Prostate gland (tissue), 2 donors: ENCODE measurements around the gene MTARC1. TPM values are rescaled to one million over a fixed set of nuclear protein-coding genes. Genes with fewer than 3 reads are reported as not detected.

Experiments used
- DNase-seq: peaks from one replicate; pipeline ENCODE4 v3.0.0-alpha.2; 2019; ENCODE audit warnings: low spot score
- H3K27ac ChIP-seq, 2 donors: fragments of 200-600 bp; sonication (generic); 2 replicates each; pipeline ENCODE4 v1.5.1; 2017 to 2019
- H3K27me3 ChIP-seq: fragments of 200-600 bp; sonication (generic); replicated peaks from 2 replicates; pipeline ENCODE4 v1.5.1; 2019; ENCODE audit not compliant: insufficient read depth
- H3K36me3 ChIP-seq, 2 donors: fragments of 200-600 bp; sonication (generic); 1 replicate in 1 of 2; 2 replicates in 1 of 2; pipeline versions ENCODE4 v1.5.1 to v1.8.1; 2017 to 2019
- H3K4me1 ChIP-seq: fragments of 200-600 bp; sonication (generic); replicated peaks from 2 replicates; pipeline ENCODE4 v1.5.1; 2019
- H3K4me3 ChIP-seq, 2 donors: fragments of 200-600 bp; sonication (generic); 2 replicates each; pipeline ENCODE4 v1.5.1; 2017 to 2019
- H3K9me3 ChIP-seq: fragments of 200-600 bp; sonication (generic); 2 replicates; pipeline ENCODE4 v1.5.1; 2017
- CTCF ChIP-seq, 4 experiments: fragments of 200-600 bp in 2 of 4; fragments of 450-650 bp in 2 of 4; sonication (generic) in 2 of 4; IDR thresholded peaks; 1 replicate in 3 of 4; 2 replicates in 1 of 4; pipeline ENCODE4 v1.5.1; 2016 to 2019; ENCODE audit warnings: antibody characterized with exemption in 4 of 4, mild to moderate bottlenecking in 2 of 4, moderate library complexity in 2 of 4
- POLR2A ChIP-seq: fragments of 450-650 bp; IDR thresholded peaks from one replicate; pipeline ENCODE4 v1.6.1; 2016; ENCODE audit warnings: antibody characterized with exemption, mild to moderate bottlenecking
- POLR2AphosphoS5 ChIP-seq: sonication (generic); formaldehyde crosslinking; IDR thresholded peaks from one replicate; pipeline ENCODE4 v1.6.1; 2017; ENCODE audit warnings: antibody characterized with exemption
- WGBS: methylation state at CpG from one replicate; pipeline ENCODE4 v1.1.5; 2018; 5-methylcytosine and 5-hydroxymethylcytosine counted together
- intact Hi-C: fragments of 100-400 bp; cut with DNase I; formaldehyde crosslinking; loops from one replicate; pipeline ENCODE4 v1.14.2; 2022
- total RNA-seq, 2 donors: library from RNA; depleted of rRNA; stranded (reverse); fragments of >200 nt; gene quantifications; one replicate each; pipeline ENCODE4 v1.1.0, GENCODE V29; 2016

Gene MTARC1
- total RNA-seq, 2 donors from 2014 or later = 5.7 to 29.7 TPM

- no peak for DNase-seq
- WGBS = 43% methylated on average over 6 of the region's 6 CpGs
- Histone ChIP-seq H3K27me3 (no peaks in the 10 kb centered on the region), H3K4me1 (no peaks in the 10 kb centered on the region), H3K27ac (no peak overlapping the region), H3K9me3 (no peaks in the 10 kb centered on the region), H3K4me3 (no peak overlapping the region), H3K36me3 (no peaks in the 10 kb centered on the region)
- TF ChIP-seq POLR2AphosphoS5 (peak; percentile 13), POLR2A (no peak)
- intact Hi-C loops = no loop called here
Observed at GRCh38 chr1:220825819-220826551, 39.3 kb downstream of the MTARC1 start.

GRCh38 chr1:220826729-220827128, 40.0 kb downstream of the MTARC1 start:
- no peak for DNase-seq
- Histone ChIP-seq H3K27ac (no peak overlapping the region), H3K4me1 (no peaks in the 10 kb centered on the region), H3K36me3 (no peaks in the 10 kb centered on the region), H3K4me3 (no peak overlapping the region), H3K27me3 (no peaks in the 10 kb centered on the region), H3K9me3 (no peaks in the 10 kb centered on the region)
- WGBS = 92% methylated on average over 5 of the region's 5 CpGs
- TF ChIP-seq POLR2AphosphoS5 (no peak), CTCF (IDR thresholded peaks at IDR 0.05) (no peak), POLR2A (no peak)
- intact Hi-C loops = no loop called here

GRCh38 chr1:220827445-220828178, 40.9 kb downstream of the MTARC1 start:
- no peak overlapping the region for H3K4me3 ChIP-seq
- no peaks in the 10 kb centered on the region for H3K36me3 ChIP-seq
- H3K4me1 ChIP-seq = no peaks in the 10 kb centered on the region
- no peak for DNase-seq
- no peak overlapping the region for H3K27ac ChIP-seq
- no peak for TF ChIP-seq CTCF (IDR thresholded peaks at IDR 0.05)
- no peak for TF ChIP-seq POLR2A
- no peak for TF ChIP-seq POLR2AphosphoS5
- H3K27me3 ChIP-seq = no peaks in the 10 kb centered on the region
- WGBS = 80% methylated on average over 4 of the region's 4 CpGs
- H3K9me3 ChIP-seq = no peaks in the 10 kb centered on the region
- intact Hi-C loops = no loop called here

GRCh38 chr1:220828179-220828490, 41.4 kb downstream of the MTARC1 start:
- intact Hi-C loops = no loop called here
- no peaks in the 10 kb centered on the region for H3K36me3 ChIP-seq
- H3K27me3 ChIP-seq = no peaks in the 10 kb centered on the region
- no peaks in the 10 kb centered on the region for H3K9me3 ChIP-seq
- no peaks in the 10 kb centered on the region for H3K4me1 ChIP-seq
- H3K27ac ChIP-seq = no peak overlapping the region
- no peak for TF ChIP-seq POLR2A
- TF ChIP-seq CTCF (IDR thresholded peaks at IDR 0.05) = no peak
- TF ChIP-seq POLR2AphosphoS5 = no peak
- no peak overlapping the region for H3K4me3 ChIP-seq
- 80% methylated on average over 4 of the region's 4 CpGs for WGBS
- no peak for DNase-seq

GRCh38 chr1:220828950-220829586, 42.4 kb downstream of the MTARC1 start:
- intact Hi-C loops = no loop called here
- Histone ChIP-seq H3K27ac (no peak overlapping the region), H3K4me1 (no peaks in the 10 kb centered on the region), H3K36me3 (no peaks in the 10 kb centered on the region), H3K27me3 (no peaks in the 10 kb centered on the region), H3K4me3 (no peak overlapping the region), H3K9me3 (no peaks in the 10 kb centered on the region)
- no peak for DNase-seq
- WGBS = 62% methylated on average over 4 of the region's 4 CpGs
- TF ChIP-seq POLR2AphosphoS5 (no peak), CTCF (IDR thresholded peaks at IDR 0.05) (no peak), POLR2A (no peak)
